Right atrium auricular region (tissue), 2 donors: ENCODE data around the gene KIF5A. TPM values are rescaled to one million over a fixed set of nuclear protein-coding genes. Genes with fewer than 3 reads are reported as not detected.
A peak's percentile ranks its signal among the peaks of the same experiment; 100 is the strongest.

Experiments used
- DNase-seq: peaks from one replicate; pipeline ENCODE4 v3.0.0-alpha.2; 2019; ENCODE audit warnings: low spot score
- H3K27ac ChIP-seq, 2 donors: fragments of 200-600 bp; sonication (generic); 1 replicate in 1 of 2; 2 replicates in 1 of 2; pipeline ENCODE4 v1.5.1; 2016 to 2019
- H3K27me3 ChIP-seq, 2 donors: fragments of 200-600 bp; sonication (generic); one replicate each; pipeline versions ENCODE4 v1.5.1 to v1.6.0; 2017 to 2019
- H3K36me3 ChIP-seq: fragments of 200-600 bp; sonication (generic); one replicate; pipeline ENCODE4 v1.5.1; 2016
- H3K4me1 ChIP-seq, 2 donors: fragments of 200-600 bp; sonication (generic); one replicate each; pipeline versions ENCODE4 v1.5.1 to v1.6.0; 2017 to 2019
- H3K4me3 ChIP-seq, 2 donors: fragments of 200-600 bp; sonication (generic); 1 replicate in 1 of 2; 2 replicates in 1 of 2; pipeline ENCODE4 v1.5.1; 2017 to 2019; ENCODE audit warnings: mild to moderate bottlenecking in 1 of 2, moderate library complexity in 1 of 2
- H3K9me3 ChIP-seq, 2 donors: fragments of 200-600 bp; sonication (generic); one replicate each; pipeline ENCODE4 v1.5.1; 2019
- CTCF ChIP-seq, 2 donors: fragments of 200-600 bp; sonication (generic); IDR thresholded peaks; one replicate each; pipeline ENCODE4 v1.5.1; 2019; ENCODE audit warnings: antibody characterized with exemption in 2 of 2
- total RNA-seq, 2 donors: library from RNA; depleted of rRNA; stranded (reverse); fragments of >200 nt; gene quantifications; one replicate each; pipeline ENCODE4 v1.1.0, GENCODE V29; 2016

KIF5A gene
- total RNA-seq, 2 donors from 2014 or later = 0.11 to 0.12 TPM

GRCh38 chr12:57626111-57626920 lies 76.5 kb downstream of the KIF5A start:
- H3K36me3 ChIP-seq = no peaks in the 10 kb centered on the region
- no peak overlapping the region for H3K4me3 ChIP-seq
- no peak for DNase-seq
- H3K27ac ChIP-seq = no peak overlapping the region
- TF ChIP-seq CTCF (IDR thresholded peaks at IDR 0.05) = no peak
- peaks cover 7 to 12% of the 10 kb centered on the region in 2 donors for H3K27me3 ChIP-seq
- H3K9me3 ChIP-seq = no peaks in the 10 kb centered on the region
- H3K4me1 ChIP-seq = peaks cover 0 to 18% of the 10 kb centered on the region in 2 donors

- H3K27ac ChIP-seq = no peak overlapping the region
- no peaks in the 10 kb centered on the region for H3K36me3 ChIP-seq
- no peak for TF ChIP-seq CTCF (IDR thresholded peaks at IDR 0.05)
- H3K27me3 ChIP-seq = peaks cover 3 to 12% of the 10 kb centered on the region in 2 donors
- peaks cover 0 to 17% of the 10 kb centered on the region in 2 donors for H3K4me1 ChIP-seq
- H3K9me3 ChIP-seq = no peaks in the 10 kb centered on the region
- no peak overlapping the region for H3K4me3 ChIP-seq
- DNase-seq = no peak
Measured at GRCh38 chr12:57626921-57627445, 77.1 kb downstream of the KIF5A start.

- Histone ChIP-seq H3K4me1 (peaks cover 0 to 23% of the 10 kb centered on the region in 2 donors), H3K9me3 (no peaks in the 10 kb centered on the region), H3K4me3 (peak overlapping the region in 1 of 2 donors; percentile 13), H3K36me3 (no peaks in the 10 kb centered on the region), H3K27me3 (peaks cover 3 to 13% of the 10 kb centered on the region in 2 donors), H3K27ac (no peak overlapping the region)
- DNase-seq = no peak
- no peak for TF ChIP-seq CTCF (IDR thresholded peaks at IDR 0.05)
Measured at GRCh38 chr12:57627501-57628279, 77.8 kb downstream of the KIF5A start.

GRCh38 chr12:57628280-57629191 lies 78.7 kb downstream of the KIF5A start:
- Histone ChIP-seq H3K36me3 (no peaks in the 10 kb centered on the region), H3K4me1 (peaks cover 0 to 31% of the 10 kb centered on the region in 2 donors), H3K27me3 (peaks cover 3 to 13% of the 10 kb centered on the region in 2 donors), H3K9me3 (no peaks in the 10 kb centered on the region), H3K27ac (no peak overlapping the region), H3K4me3 (no peak overlapping the region)
- TF ChIP-seq CTCF (IDR thresholded peaks at IDR 0.05) = no peak
- DNase-seq = no peak

GRCh38 chr12:57629897-57630471 lies 80.1 kb downstream of the KIF5A start:
- Histone ChIP-seq H3K36me3 (no peaks in the 10 kb centered on the region), H3K4me3 (no peak overlapping the region), H3K4me1 (peaks cover 0 to 31% of the 10 kb centered on the region in 2 donors), H3K27me3 (peaks cover 3 to 13% of the 10 kb centered on the region in 2 donors), H3K27ac (no peak overlapping the region), H3K9me3 (no peaks in the 10 kb centered on the region)
- TF ChIP-seq CTCF (IDR thresholded peaks at IDR 0.05) = no peak
- peak; percentile 38 for DNase-seq
